Muscle of leg (tissue), 11 donors: ENCODE data around the gene FLNB. TPM values are rescaled to one million over a fixed set of nuclear protein-coding genes. Genes with fewer than 3 reads are reported as not detected.
"Not testable (repeated sequence)": the region's sequence is repeated elsewhere in the genome, so short reads cannot be mapped to it uniquely, and the experiment has no call there.

Experiments
- DNase-seq: peaks from one replicate; pipeline ENCODE4 v3.0.0; 2013
- H3K27ac ChIP-seq: one replicate; pipeline ENCODE4 v1.5.1; 2013; ENCODE audit warnings: mild to moderate bottlenecking, low read length, control low read depth
- H3K27me3 ChIP-seq: one replicate; pipeline ENCODE4 v1.6.1; 2013; ENCODE audit warnings: low read length; ENCODE audit not compliant: control insufficient read depth, insufficient read depth
- H3K36me3 ChIP-seq: one replicate; pipeline ENCODE4 v1.6.1; 2013; ENCODE audit warnings: low read length; ENCODE audit not compliant: control insufficient read depth, insufficient read depth
- H3K4me1 ChIP-seq: one replicate; pipeline ENCODE4 v1.6.1; 2013; ENCODE audit warnings: low read length; ENCODE audit not compliant: control insufficient read depth, insufficient read depth
- H3K4me3 ChIP-seq: one replicate; pipeline ENCODE4 v1.5.1; 2013; ENCODE audit warnings: low read length, control low read depth
- H3K9me3 ChIP-seq: replicated peaks from 2 replicates; pipeline ENCODE4 v1.6.1; 2013; ENCODE audit warnings: low read depth, low read length; ENCODE audit not compliant: control insufficient read depth
- WGBS: methylation state at CpG from one replicate; pipeline ENCODE4 v1.1.5; 2013; ENCODE audit warnings: missing lambda C conversion rate; ENCODE audit not compliant: insufficient coverage; 5-methylcytosine and 5-hydroxymethylcytosine counted together
- polyA plus RNA-seq, 8 donors: library from polyadenylated mRNA; unstranded; fragments of 120-200 nt; gene quantifications; one replicate each; pipeline versions ENCODE4 v1.2.1 to v1.2.3, GENCODE V29; 2013; ENCODE audit warnings: inconsistent platforms in 1 of 8, low replicate concordance in 1 of 8; ENCODE audit not compliant: insufficient read length in 8 of 8, insufficient read depth in 1 of 8
- total RNA-seq: library from RNA; stranded (reverse); fragments of 120-200 nt; gene quantifications from one replicate; pipeline ENCODE4 v1.2.4, GENCODE V29; 2013

The FLNB gene
- total and polyA plus RNA-seq, 9 donors: 44.4 to 87.1 (median 65.2) TPM

DNA sequence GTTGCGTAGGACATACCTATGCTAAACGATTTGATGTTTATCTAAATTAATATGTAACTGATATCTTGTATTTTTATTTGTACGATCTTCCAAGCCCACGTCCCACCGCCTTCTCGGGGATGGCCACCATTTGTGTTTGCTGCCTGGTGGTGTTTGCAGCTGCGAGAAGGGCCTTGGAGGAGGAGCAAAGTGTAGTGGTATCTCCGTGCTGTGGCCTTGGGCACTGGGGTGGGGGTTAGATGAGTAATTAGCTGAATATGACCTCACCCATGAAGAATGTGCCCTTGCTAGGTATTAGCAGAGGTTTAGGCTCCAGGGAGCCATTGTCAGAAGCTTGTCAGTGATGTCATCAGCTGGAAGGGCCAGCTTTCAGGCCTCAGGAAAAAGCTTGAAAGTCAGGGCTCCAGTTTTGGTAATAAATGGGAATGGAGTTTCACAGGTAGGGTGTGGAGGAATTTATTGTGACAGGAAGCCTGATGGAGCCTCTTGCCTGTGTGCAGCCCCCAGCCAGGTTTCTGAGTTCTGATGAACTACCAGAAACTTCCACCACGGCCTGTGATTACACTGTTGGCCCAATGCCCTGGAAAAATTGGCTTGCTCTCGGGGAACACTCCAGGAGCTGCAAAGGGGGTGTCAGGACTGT, 41.0 kb downstream of the FLNB start:
- Histone ChIP-seq H3K36me3 (no peaks in the 10 kb centered on the region), H3K27me3 (no peaks in the 10 kb centered on the region), H3K9me3 (no peaks in the 10 kb centered on the region), H3K4me1 (peaks cover 47% of the 10 kb centered on the region), H3K4me3 (no peak overlapping the region), H3K27ac (peak overlapping the region; percentile 36)
- WGBS: 60% methylated on average over 3 of the region's 10 CpGs
- DNase-seq: peak; percentile 73

DNA sequence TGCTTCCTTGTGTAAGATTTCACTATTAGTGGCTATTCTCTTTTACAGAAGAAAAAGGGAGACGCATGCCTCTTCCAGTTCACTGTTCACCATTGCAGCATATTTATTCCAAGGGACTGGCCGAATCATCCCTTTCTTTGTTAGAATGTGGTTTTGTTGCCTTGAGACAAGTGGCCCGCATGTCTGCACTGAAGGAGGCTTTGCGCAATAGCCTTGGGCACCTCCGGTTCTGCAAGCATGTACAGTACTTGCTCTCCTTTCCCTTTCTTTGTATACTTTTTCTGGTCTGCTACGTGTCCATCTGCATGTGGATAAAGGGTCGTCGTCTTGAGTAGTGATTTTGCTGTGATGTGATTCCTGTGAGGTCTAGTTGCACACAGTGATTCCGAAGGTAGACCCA, 43.0 kb downstream of the FLNB start:
- Histone ChIP-seq H3K4me3 (no peak overlapping the region), H3K9me3 (no peaks in the 10 kb centered on the region), H3K27me3 (no peaks in the 10 kb centered on the region), H3K27ac (peak overlapping the region; percentile 81), H3K4me1 (peaks cover 31% of the 10 kb centered on the region), H3K36me3 (no peaks in the 10 kb centered on the region)
- no peak for DNase-seq
- WGBS: no CpG with 5 or more reads among the region's 9 CpGs

DNA sequence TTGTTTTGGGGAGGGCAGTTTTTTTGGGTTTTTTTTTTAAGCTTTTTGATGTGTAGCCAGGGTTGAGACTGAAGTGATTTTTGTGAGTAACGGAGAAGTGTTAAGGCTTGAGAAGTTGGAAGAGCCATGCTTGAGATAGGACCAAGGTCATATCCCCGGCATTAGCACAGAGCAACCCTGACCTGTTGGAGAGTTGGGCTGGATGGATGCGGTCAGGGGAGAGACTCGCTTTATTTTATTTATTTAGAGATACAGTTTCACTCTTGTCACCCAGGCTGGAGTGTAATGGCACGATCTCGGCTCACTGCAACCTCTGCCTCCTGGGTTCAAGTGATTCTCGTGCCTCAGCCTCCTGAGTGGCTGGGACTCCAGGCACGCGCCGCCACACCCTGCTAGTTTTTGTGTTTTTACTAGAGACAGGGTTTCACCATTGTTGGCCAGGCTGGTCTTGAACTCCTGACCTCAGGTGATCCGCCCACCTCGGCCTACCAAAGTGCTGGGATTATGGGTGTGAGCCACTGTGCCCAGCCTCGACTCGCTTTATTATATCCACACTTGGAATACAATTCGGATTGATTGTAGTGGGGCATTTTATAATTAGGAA, 43.5 kb downstream of the FLNB start:
- DNase-seq, H3K36me3 ChIP-seq, H3K27me3 ChIP-seq, H3K9me3 ChIP-seq, H3K4me3 ChIP-seq: not testable (repeated sequence)
- WGBS: 81% methylated on average over 4 of the region's 15 CpGs
- Histone ChIP-seq H3K4me1 (peaks cover 31% of the 10 kb centered on the region), H3K27ac (peak overlapping the region; percentile 81)

DNA sequence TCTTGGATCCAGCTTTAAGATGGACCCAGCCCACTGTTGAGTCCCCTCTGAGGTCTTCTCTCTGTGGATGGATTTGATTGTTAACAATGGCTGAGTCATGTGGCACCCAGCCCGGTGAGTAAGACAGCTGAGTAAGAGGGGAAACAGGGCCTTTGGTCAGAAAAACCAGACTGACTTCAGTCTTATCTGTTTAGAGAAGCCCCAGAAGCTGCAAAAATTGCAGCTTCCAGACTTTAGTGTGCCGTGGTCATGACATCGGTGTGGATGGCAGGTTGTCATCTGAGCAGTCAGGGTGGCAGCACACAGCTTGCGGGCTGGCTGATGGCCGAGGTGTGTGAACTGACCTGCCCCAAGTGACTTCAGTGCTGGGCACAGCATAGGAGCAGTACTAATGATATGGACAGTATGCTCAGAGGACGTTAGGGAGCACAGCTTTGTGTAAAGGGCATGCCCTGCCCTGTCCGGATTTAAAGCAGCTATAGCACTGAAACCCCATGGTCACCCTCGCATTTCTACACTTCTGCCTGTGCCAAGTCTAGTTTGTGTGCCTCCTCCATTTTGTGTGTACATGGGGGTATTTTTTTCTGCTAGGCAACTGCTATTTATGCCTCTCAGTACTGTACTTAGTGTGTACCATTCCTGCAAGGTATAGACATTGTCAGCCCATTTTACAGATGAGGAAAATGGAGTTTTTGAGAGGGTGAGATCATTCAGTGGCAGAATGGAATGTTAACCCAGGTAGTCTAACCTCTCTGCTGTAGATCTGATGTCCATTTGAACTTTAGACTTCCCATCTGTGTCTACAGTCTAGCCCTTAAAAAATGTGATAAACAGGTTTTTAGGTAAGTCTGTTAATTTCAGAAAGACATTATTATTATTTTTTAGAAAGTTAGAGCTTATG, 44.4 kb downstream of the FLNB start:
- no peaks in the 10 kb centered on the region for H3K9me3 ChIP-seq
- 38% methylated on average over 8 of the region's 8 CpGs for WGBS
- H3K4me1 ChIP-seq: peaks cover 31% of the 10 kb centered on the region
- H3K27me3 ChIP-seq: no peaks in the 10 kb centered on the region
- H3K36me3 ChIP-seq: no peaks in the 10 kb centered on the region
- no peak overlapping the region for H3K4me3 ChIP-seq
- H3K27ac ChIP-seq: peak overlapping the region; percentile 81
- peak; percentile 93 for DNase-seq

DNA sequence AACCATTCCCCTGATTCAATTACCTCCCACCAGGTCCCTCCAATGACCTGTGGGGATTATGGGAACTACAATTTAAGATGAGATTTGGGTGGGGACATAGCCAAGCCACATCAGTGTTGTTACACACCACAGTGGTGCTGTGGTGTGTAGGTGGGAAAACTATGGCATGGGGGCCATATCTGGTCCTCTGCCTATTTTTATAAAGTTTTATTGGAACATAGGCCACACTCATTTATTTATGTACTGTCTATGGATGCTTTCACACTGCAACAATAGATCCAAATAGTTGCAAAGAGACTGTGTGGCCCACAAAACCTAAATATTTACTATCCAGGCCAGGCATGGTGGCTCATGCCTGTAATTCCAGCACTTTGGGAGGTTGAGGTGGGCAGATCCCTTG, 46.4 kb downstream of the FLNB start:
- peaks cover 26% of the 10 kb centered on the region for H3K4me1 ChIP-seq

DNA sequence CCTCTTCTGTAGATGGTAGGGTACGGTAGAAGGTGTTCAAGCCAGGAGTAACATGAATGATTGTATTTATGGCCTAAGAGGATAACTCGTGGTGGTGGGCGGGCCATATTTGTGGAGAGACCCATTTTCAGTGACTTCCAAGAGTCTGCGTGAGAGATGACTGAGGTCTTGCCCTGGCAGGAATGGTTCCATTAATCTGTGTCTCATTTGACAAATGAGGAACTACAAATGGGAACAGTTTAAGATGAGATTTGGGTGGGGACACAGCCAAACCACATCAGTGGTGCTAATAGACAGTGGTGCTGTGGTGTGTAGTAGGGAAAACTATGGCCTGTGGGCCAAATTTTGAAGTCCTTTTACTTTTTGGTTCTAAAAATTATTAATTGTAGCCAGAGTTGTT, 47.1 kb downstream of the FLNB start:
- H3K9me3 ChIP-seq: no peaks in the 10 kb centered on the region
- H3K27ac ChIP-seq: no peak overlapping the region
- 68% methylated on average over 4 of the region's 4 CpGs for WGBS

More for the DNA sequence above, 46.4 kb downstream of the FLNB start:
- no peaks in the 10 kb centered on the region for H3K36me3 ChIP-seq
- H3K4me3 ChIP-seq: no peak overlapping the region
- no peak for DNase-seq
- H3K27me3 ChIP-seq: no peaks in the 10 kb centered on the region
- no peak overlapping the region for H3K27ac ChIP-seq
- H3K9me3 ChIP-seq: no peaks in the 10 kb centered on the region

DNA sequence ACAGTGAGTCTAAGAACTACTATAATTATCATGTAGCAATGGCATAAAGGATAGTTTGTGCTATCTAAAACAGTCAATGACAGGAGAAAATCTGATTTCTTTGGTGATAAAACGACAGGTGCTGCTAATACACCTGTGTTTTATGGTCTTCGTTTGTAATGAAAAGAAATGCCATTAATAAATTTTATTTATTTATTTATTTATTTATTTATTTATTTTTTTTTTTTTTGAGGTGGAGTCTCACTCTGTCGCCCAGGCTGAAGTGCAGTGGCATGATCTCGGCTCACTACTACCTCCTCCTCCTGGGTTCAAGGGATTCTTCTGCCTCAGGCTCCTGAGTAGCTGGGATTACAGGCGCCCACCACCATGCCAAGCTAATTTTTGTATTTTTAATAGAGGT, 47.7 kb downstream of the FLNB start:
- not testable (repeated sequence) for H3K27me3 ChIP-seq, DNase-seq, H3K9me3 ChIP-seq, H3K36me3 ChIP-seq, H3K4me3 ChIP-seq, H3K27ac ChIP-seq
- peaks cover 28% of the 10 kb centered on the region for H3K4me1 ChIP-seq
- no CpG with 5 or more reads among the region's 5 CpGs for WGBS

More for the DNA sequence above, 47.1 kb downstream of the FLNB start:
- Histone ChIP-seq H3K4me3 (no peak overlapping the region), H3K4me1 (peaks cover 30% of the 10 kb centered on the region), H3K36me3 (no peaks in the 10 kb centered on the region), H3K27me3 (no peaks in the 10 kb centered on the region)
- no peak for DNase-seq

DNA sequence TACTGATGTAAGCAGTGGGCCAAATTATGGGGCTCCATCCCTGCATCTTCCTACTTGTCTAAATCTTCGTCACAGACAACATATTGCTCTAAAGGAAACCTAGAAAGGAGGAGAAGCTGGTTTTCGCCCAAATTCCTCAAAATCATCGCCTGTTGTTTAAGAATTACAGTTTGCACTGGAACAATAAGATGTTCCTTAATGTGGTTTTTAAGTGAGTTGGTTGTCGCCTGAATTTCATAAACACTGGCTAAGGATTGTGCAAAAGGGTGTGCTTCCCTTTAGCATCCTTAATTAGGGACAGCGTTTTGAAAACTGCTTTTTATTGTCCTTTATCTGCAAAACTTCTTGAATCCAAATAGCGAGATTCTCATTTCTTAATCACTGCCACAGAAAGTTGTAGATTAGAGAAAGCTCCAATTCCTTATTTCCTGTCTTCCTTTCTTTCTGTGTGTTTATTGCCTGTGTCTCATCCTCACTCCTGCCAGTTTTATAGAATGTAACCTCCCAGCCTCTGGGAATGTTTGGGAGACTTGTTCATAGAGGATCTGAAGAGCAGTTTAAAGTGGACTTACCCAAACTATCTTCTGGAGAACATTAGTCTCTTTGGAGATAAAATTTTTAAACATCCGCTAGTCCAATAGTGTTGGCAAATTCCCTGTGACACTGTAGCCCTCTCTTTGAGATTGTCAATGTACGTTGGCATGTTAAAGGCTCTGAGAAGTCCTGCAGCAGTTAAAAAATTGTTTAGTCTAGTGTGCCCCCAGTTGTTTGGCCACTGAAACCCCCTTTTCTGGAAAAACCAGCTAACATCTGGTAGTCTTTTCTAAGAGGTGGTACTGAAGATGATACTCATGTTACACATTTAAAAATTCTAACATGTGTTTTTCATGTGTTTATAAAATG, 50.4 kb downstream of the FLNB start:
- H3K36me3 ChIP-seq: no peaks in the 10 kb centered on the region
- H3K4me1 ChIP-seq: peaks cover 25% of the 10 kb centered on the region
- no CpG with 5 or more reads among the region's 8 CpGs for WGBS
- DNase-seq: peak; percentile 89
- H3K27ac ChIP-seq: peak overlapping the region; percentile 79
- H3K27me3 ChIP-seq: no peaks in the 10 kb centered on the region
- H3K9me3 ChIP-seq: no peaks in the 10 kb centered on the region
- H3K4me3 ChIP-seq: no peak overlapping the region

DNA sequence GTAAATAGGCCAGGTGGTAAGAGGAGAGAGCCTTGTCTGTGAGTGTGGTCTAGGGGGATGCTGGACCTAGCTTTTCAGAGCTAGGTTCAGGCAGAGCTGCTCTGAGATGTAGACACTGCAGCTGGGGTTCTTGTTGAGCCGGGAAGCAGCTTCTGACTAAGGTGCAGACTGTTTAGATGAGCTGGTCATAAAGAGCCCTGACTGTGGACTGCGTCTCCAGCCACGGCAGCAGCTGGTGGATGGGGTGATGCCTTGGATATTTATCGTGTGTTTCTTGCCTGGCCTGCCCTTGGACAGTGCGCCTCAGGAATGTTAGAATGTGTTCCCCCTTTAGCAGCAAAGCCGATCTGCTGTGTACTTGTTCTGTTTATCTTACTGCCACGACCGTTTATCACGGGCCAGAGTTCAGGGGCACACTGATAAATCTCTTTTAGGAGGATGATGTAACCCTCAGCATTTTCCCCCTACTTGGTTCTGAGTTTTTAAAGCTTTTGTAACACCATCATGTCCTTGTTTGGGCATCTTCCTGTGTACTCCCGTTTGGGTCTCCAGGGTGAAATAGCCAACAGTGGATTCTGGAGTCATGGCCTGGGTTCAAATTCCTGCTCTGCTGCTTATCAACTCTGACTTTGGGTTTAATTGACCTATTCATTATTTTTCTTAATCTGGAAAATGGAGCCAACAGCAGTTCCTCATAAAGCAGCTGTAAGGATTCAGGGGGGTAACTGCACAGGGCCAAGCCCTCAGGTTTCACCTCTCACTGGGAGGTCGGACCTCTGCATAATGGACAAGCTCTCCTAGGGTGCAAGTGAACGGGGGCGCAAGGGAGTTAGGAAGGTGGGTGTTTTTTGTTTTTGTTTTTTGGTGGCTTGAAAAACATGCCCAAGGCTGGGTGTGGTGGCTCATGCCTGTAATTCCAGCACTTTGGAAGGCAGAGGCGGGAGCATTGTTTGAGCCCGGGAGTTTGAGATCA, 51.4 kb downstream of the FLNB start:
- Histone ChIP-seq H3K4me3 (no peak overlapping the region), H3K36me3 (no peaks in the 10 kb centered on the region), H3K27me3 (no peaks in the 10 kb centered on the region), H3K4me1 (peaks cover 28% of the 10 kb centered on the region), H3K9me3 (no peaks in the 10 kb centered on the region), H3K27ac (peak overlapping the region; percentile 79)
- 15% methylated on average over 5 of the region's 15 CpGs for WGBS
- DNase-seq: peak; percentile 64
